ENCODE results near the gene XPO5. TPM values are rescaled to one million over a fixed set of nuclear protein-coding genes. Genes with fewer than 3 reads are reported as not detected.

The XPO5 gene
- total RNA-seq, 3 donors from 2014 or later (not counting 1 experiment from before 2014, with no cell fraction given), result 47.6 to 54.6 (median 48.7) TPM

DNA sequence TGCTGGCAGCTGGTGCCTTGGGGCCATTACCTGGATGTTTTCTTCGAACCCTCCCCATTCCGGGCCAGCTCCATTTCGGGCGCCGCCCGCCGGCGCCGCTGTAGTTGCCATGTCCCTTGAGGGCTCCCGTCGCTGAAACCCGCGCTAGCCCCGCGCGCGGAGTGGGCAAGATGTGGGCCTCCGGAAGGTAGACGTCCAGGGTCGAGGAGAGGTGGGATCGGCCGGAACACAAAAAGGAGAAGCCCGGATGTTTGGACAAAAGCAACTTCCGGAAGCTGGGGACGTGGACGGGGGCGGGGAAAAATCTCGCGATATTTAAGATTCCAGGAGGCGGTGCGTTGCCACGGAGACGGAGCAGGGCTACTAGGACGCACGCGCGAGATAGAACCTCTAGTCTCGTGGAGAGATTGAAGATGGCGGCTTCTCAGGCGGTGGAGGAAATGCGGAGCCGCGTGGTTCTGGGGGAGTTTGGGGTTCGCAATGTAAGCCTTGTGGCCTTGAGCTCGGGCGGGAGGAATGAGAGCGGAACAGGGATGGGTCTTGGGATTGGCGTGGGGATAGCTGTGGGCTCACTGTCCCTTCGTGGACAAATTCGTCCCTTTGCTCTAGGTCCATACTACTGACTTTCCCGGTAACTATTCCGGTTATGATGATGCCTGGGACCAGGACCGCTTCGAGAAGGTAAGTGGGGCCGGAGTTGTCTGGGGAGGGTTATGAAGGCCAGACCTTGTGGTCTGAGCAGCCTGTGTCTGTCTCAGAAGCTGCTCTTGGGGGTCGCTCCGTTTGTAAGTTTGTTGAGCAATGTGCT is 58.9 kb downstream of the XPO5 start, which contains the start of the genes POLR1C and YIPF3:
POLR1C (plus strand) TSS at position 393 of the 808 bp plus-strand sequence; CDS start at position 414, 21 bp downstream.
YIPF3 (minus strand) TSS at position 230 of the 808 bp plus-strand sequence; CDS start at position 111, 119 bp downstream.
- intact Hi-C loops (cut with micrococcal nuclease), result loop anchor here (1.0 to 10.0 kb wide), 4 partner anchors 40 to 152 kb away; partner anchors contain the start of genes ABCC10, POLH, TJAP1 and XPO5
- TF ChIP-seq, protein P1, sequence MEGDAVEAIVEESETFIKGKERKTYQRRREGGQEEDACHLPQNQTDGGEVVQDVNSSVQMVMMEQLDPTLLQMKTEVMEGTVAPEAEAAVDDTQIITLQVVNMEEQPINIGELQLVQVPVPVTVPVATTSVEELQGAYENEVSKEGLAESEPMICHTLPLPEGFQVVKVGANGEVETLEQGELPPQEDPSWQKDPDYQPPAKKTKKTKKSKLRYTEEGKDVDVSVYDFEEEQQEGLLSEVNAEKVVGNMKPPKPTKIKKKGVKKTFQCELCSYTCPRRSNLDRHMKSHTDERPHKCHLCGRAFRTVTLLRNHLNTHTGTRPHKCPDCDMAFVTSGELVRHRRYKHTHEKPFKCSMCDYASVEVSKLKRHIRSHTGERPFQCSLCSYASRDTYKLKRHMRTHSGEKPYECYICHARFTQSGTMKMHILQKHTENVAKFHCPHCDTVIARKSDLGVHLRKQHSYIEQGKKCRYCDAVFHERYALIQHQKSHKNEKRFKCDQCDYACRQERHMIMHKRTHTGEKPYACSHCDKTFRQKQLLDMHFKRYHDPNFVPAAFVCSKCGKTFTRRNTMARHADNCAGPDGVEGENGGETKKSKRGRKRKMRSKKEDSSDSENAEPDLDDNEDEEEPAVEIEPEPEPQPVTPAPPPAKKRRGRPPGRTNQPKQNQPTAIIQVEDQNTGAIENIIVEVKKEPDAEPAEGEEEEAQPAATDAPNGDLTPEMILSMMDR (IDR thresholded peaks at IDR 0.05), result no peak
- Histone ChIP-seq H3K27me3 (ENCODE audit: control insufficient read depth, insufficient read depth, low read length) (no peaks in the 10 kb centered on the region), H3K4me1 (ENCODE audit: control insufficient read depth, insufficient read depth, low read length) (peaks cover 26% of the 10 kb centered on the region), H3K27ac (ENCODE audit: low read length) (peak within 1 kb of the TSS; percentile 62), H3K9me3 (ENCODE audit: control insufficient read depth, insufficient read depth, low read length) (no peaks in the 10 kb centered on the region), H3K4me3 (ENCODE audit: low read length) (peak within 1 kb of the TSS; percentile 86), H3K36me3 (ENCODE audit: control insufficient read depth, insufficient read depth, low read length) (peaks cover 56% of the 10 kb centered on the region)
- Mint-ChIP-seq H3K27me3 (ENCODE audit: low read depth in 2 of 2) (no peaks in the 10 kb centered on the region), H3K9me3 (no peaks in the 10 kb centered on the region), H3K4me1 (peaks cover 1 to 14% of the 10 kb centered on the region in 2 donors), H3K27ac (no peak within 1 kb of the TSS), H3K4me3 (no peak within 1 kb of the TSS), H3K36me3 (peaks cover under 1% of the 10 kb centered on the region)
- DNase-seq, result peak; percentile 95 to 99
- WGBS (ENCODE audit: insufficient coverage), result 0% methylated on average over 57 of the region's 57 CpGs
- ATAC-seq, result peak; percentile 94 to 95 (median 95)

DNA sequence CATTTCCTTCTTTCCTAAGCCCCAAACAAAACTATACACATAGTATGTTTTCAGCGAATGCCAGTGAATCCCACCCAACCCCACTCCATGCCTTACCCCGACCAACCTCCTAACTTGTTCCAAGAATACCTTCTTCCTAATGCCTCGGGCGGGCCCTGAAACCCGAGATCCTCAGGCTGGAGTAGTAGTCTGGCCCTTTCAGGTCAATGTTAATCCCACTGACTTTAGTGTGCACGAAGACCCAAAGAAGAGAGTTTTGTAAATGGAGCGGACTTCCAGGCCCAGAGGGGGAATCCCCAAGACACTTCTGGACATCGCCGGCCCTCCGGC is 59.5 kb downstream of the XPO5 start:
- H3K9me3 ChIP-seq (ENCODE audit: control insufficient read depth, insufficient read depth, low read length), result no peaks in the 10 kb centered on the region
- WGBS (ENCODE audit: insufficient coverage), result under 1% methylated on average over 10 of the region's 10 CpGs
- intact Hi-C loops (cut with micrococcal nuclease), result loop anchor here (5.0 to 10.0 kb wide), 3 partner anchors 39 to 152 kb away; partner anchors contain the start of genes POLH, TJAP1, XPO5 and ZNF318
- no peak for DNase-seq
- H3K27me3 ChIP-seq (ENCODE audit: control insufficient read depth, insufficient read depth, low read length), result no peaks in the 10 kb centered on the region
- Mint-ChIP-seq H3K27ac (no peak overlapping the region), H3K4me3 (no peak overlapping the region), H3K27me3 (ENCODE audit: low read depth in 2 of 2) (no peaks in the 10 kb centered on the region), H3K9me3 (no peaks in the 10 kb centered on the region), H3K36me3 (peaks cover 6% of the 10 kb centered on the region), H3K4me1 (peaks cover 7 to 14% of the 10 kb centered on the region in 2 donors)
- peaks cover 26% of the 10 kb centered on the region for H3K4me1 ChIP-seq (ENCODE audit: control insufficient read depth, insufficient read depth, low read length)
- TF ChIP-seq, protein P1 (IDR thresholded peaks at IDR 0.05), result no peak
- H3K4me3 ChIP-seq (ENCODE audit: low read length), result peak overlapping the region; percentile 86
- peak overlapping the region; percentile 60 for H3K27ac ChIP-seq (ENCODE audit: low read length)
- peak in 2 of 3 donors; percentile 6 to 11 for ATAC-seq
- peaks cover 56% of the 10 kb centered on the region for H3K36me3 ChIP-seq (ENCODE audit: control insufficient read depth, insufficient read depth, low read length)

DNA sequence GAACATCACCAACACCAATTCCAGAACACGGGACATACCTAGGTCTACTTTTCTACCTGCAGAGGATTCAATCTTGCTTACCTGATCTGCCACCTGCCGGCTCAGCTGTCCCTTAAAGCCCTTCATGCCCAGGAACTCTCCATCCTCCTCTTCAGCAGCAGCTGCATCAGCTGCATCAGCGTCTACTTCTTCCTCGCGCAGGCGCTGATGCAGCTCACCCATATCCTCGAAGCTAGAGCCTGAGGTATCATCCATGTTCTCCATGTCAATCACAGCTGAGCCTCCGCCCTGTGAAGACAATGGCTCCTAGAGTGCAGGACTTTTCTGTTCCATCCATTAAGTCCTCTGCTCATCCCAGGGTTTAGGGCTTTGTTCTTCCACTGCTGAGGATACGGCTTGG is 60.0 kb downstream of the XPO5 start:
- intact Hi-C loops (cut with micrococcal nuclease), result loop anchor here (5.0 to 10.0 kb wide), 3 partner anchors 39 to 151 kb away; partner anchors contain the start of genes POLH, TJAP1, XPO5 and ZNF318
- Histone ChIP-seq H3K36me3 (ENCODE audit: control insufficient read depth, insufficient read depth, low read length) (peaks cover 56% of the 10 kb centered on the region), H3K27me3 (ENCODE audit: control insufficient read depth, insufficient read depth, low read length) (no peaks in the 10 kb centered on the region), H3K4me3 (ENCODE audit: low read length) (peak overlapping the region; percentile 86), H3K27ac (ENCODE audit: low read length) (no peak overlapping the region), H3K4me1 (ENCODE audit: control insufficient read depth, insufficient read depth, low read length) (peaks cover 27% of the 10 kb centered on the region), H3K9me3 (ENCODE audit: control insufficient read depth, insufficient read depth, low read length) (no peaks in the 10 kb centered on the region)
- H3K9me3 Mint-ChIP-seq, result no peaks in the 10 kb centered on the region
- 89% methylated on average over 9 of the region's 9 CpGs for WGBS (ENCODE audit: insufficient coverage)
- ATAC-seq, result no peak
- no peaks in the 10 kb centered on the region for H3K27me3 Mint-ChIP-seq (ENCODE audit: low read depth in 2 of 2)
- H3K27ac Mint-ChIP-seq, result no peak overlapping the region
- peaks cover 6% of the 10 kb centered on the region for H3K36me3 Mint-ChIP-seq
- H3K4me1 Mint-ChIP-seq, result peaks cover 7 to 14% of the 10 kb centered on the region in 2 donors
- TF ChIP-seq, protein P1 (IDR thresholded peaks at IDR 0.05), result no peak
- no peak for DNase-seq
- no peak overlapping the region for H3K4me3 Mint-ChIP-seq

Data from natural killer cell (primary cell).